ENCODE results near the gene KAZN.

GRCh38 chr1:14783592-14783886, 185.1 kb downstream of the KAZN start:
- no peak for TF ChIP-seq CTCF (IDR thresholded peaks at IDR 0.05; ENCODE audit: poor library complexity)
- no peak for TF ChIP-seq EZH2 (IDR thresholded peaks at IDR 0.05; ENCODE audit: borderline replicate concordance)
